GM23338 (cell line): ENCODE results near the gene RSRC1. TPM values are rescaled to one million over a fixed set of nuclear protein-coding genes. Genes with fewer than 3 reads are reported as not detected.

ENCODE experiments used
- ATAC-seq: fragments of 200-7000 bp; cut with Tn5 transposase; 3 replicates; pipeline ENCODE4 v1.9.1; 2020
- DNase-seq: peaks from one replicate; pipeline ENCODE4 v3.0.0-alpha.2; 2015; ENCODE audit warnings: low spot score
- H2AFZ ChIP-seq: fragments of 200-600 bp; sonication (generic); 2 replicates; pipeline ENCODE4 v1.8.0; 2016; ENCODE audit warnings: antibody characterized with exemption, mild to moderate bottlenecking, moderate library complexity
- H3F3A ChIP-seq: fragments of 200-600 bp; sonication (generic); replicated peaks from 2 replicates; pipeline ENCODE4 v1.8.0; 2017; ENCODE audit warnings: antibody characterized with exemption, mixed run types, low read depth
- H3K27ac ChIP-seq: fragments of 200-600 bp; sonication (generic); 2 replicates; pipeline ENCODE4 v1.6.1; 2016; ENCODE audit warnings: low read depth
- H3K27me3 ChIP-seq: fragments of 200-600 bp; sonication (generic); 2 replicates; pipeline ENCODE4 v1.8.0; 2016; ENCODE audit warnings: mild to moderate bottlenecking, mixed run types, moderate library complexity; ENCODE audit not compliant: insufficient read depth
- H3K36me3 ChIP-seq: fragments of 200-600 bp; sonication (generic); 2 replicates; pipeline ENCODE4 v1.8.0; 2016; ENCODE audit warnings: mild to moderate bottlenecking; ENCODE audit not compliant: insufficient read depth
- H3K4me1 ChIP-seq: fragments of 200-600 bp; sonication (generic); 2 replicates; pipeline ENCODE4 v1.8.0; 2016; ENCODE audit warnings: mild to moderate bottlenecking, moderate library complexity; ENCODE audit not compliant: insufficient read depth
- H3K4me2 ChIP-seq: fragments of 200-600 bp; sonication (generic); 2 replicates; pipeline ENCODE4 v1.7.1; 2017; ENCODE audit warnings: mixed run types
- H3K4me3 ChIP-seq: fragments of 200-600 bp; sonication (generic); 2 replicates; pipeline ENCODE4 v1.6.1; 2016; ENCODE audit warnings: mixed run types
- H3K79me2 ChIP-seq: fragments of 200-600 bp; sonication (generic); replicated peaks from 2 replicates; pipeline ENCODE4 v1.8.0; 2017; ENCODE audit warnings: mild to moderate bottlenecking; ENCODE audit not compliant: insufficient read depth
- H3K9me2 ChIP-seq: fragments of 200-600 bp; sonication (generic); 2 replicates; pipeline ENCODE4 v1.8.0; 2017; ENCODE audit not compliant: insufficient read depth
- H4K20me1 ChIP-seq: fragments of 200-600 bp; sonication (generic); replicated peaks from 2 replicates; pipeline ENCODE4 v1.8.0; 2017; ENCODE audit warnings: mild to moderate bottlenecking; ENCODE audit not compliant: insufficient read depth
- H3K27ac Mint-ChIP-seq: 2 replicates; pipeline ENCODE4 v1.8.0; 2020; ENCODE audit warnings: inconsistent platforms, mild to moderate bottlenecking, moderate library complexity, mixed read lengths
- H3K27me3 Mint-ChIP-seq: 3 replicates; pipeline ENCODE4 v1.8.0; 2022; ENCODE audit warnings: low read depth, mild to moderate bottlenecking, moderate library complexity, mixed read lengths, inconsistent platforms; ENCODE audit not compliant: insufficient read depth, poor library complexity
- H3K36me3 Mint-ChIP-seq: 3 replicates; pipeline ENCODE4 v1.8.0; 2021; ENCODE audit warnings: low read depth, mild to moderate bottlenecking, inconsistent platforms, moderate library complexity, mixed read lengths
- H3K4me1 Mint-ChIP-seq: 3 replicates; pipeline ENCODE4 v1.8.0; 2020; ENCODE audit warnings: mild to moderate bottlenecking, inconsistent platforms, mixed read lengths
- H3K4me3 Mint-ChIP-seq: 3 replicates; pipeline ENCODE4 v1.8.0; 2021; ENCODE audit warnings: moderate library complexity, mild to moderate bottlenecking, inconsistent platforms, mixed read lengths
- H3K9me3 Mint-ChIP-seq: 3 replicates; pipeline ENCODE4 v1.8.0; 2020; ENCODE audit warnings: moderate library complexity, mild to moderate bottlenecking, inconsistent platforms, mixed read lengths
- CREB1 ChIP-seq: fragments of 250-450 bp; sonication (Bioruptor Pico); IDR thresholded peaks from 2 replicates; pipeline ENCODE4 v1.5.0; 2020; ENCODE audit warnings: low read depth, mild to moderate bottlenecking, moderate library complexity
- ETS1 ChIP-seq: IDR thresholded peaks from 2 replicates; pipeline ENCODE4 v1.6.1; 2016; ENCODE audit warnings: antibody characterized with exemption
- EZH2phosphoT487 ChIP-seq: fragments of 200-600 bp; sonication (generic); IDR thresholded peaks from one replicate; pipeline ENCODE4 v1.8.1; 2018; ENCODE audit warnings: antibody characterized with exemption; ENCODE audit not compliant: unreplicated experiment
- JUNB ChIP-seq: IDR thresholded peaks from one replicate; pipeline ENCODE4 v1.6.1; 2016; ENCODE audit warnings: antibody characterized with exemption; ENCODE audit not compliant: unreplicated experiment
- NANOG ChIP-seq: IDR thresholded peaks from 2 replicates; pipeline ENCODE4 v1.6.1; 2016; ENCODE audit warnings: antibody characterized with exemption, borderline replicate concordance
- POLR2AphosphoS5 ChIP-seq: IDR thresholded peaks from 2 replicates; pipeline ENCODE4 v1.6.1; 2016; ENCODE audit warnings: antibody characterized with exemption, low read depth
- REST ChIP-seq: IDR thresholded peaks from one replicate; pipeline ENCODE4 v1.6.1; 2018; ENCODE audit warnings: antibody characterized with exemption; ENCODE audit not compliant: unreplicated experiment
- STAT1 ChIP-seq: IDR thresholded peaks from one replicate; pipeline ENCODE4 v1.6.1; 2016; ENCODE audit warnings: antibody characterized with exemption; ENCODE audit not compliant: unreplicated experiment
- ZNF114 ChIP-seq: fragments of 250-450 bp; sonication (Bioruptor Pico); IDR thresholded peaks from 2 replicates; pipeline ENCODE4 v1.5.0; 2020; ENCODE audit warnings: mild to moderate bottlenecking, moderate library complexity
- ZNF331 ChIP-seq: fragments of 250-450 bp; sonication (Bioruptor Pico); IDR thresholded peaks from 2 replicates; pipeline ENCODE4 v1.5.0; 2020; ENCODE audit warnings: low read depth, mild to moderate bottlenecking, moderate library complexity
- polyA plus RNA-seq: library from polyadenylated mRNA; unstranded; fragments of >200 nt; fragmentation: Nextera tagmentation; extraction: Ambion mirVana; gene quantifications from 2 replicates; pipeline ENCODE4 v1.2.1, GENCODE V29; 2016
- total RNA-seq: library from RNA; depleted of rRNA; stranded (reverse); fragments of >200 nt; shearing (Covaris generic); gene quantifications from 2 replicates; pipeline ENCODE4 v1.2.3, GENCODE V29; 2014

The RSRC1 gene
- total and polyA plus RNA-seq, 2 experiments from 2014 or later = 32.5 to 76.8 TPM

GRCh38 chr3:158273656-158274055 is 163.8 kb downstream of the RSRC1 start:
- H3K27ac ChIP-seq = no peak overlapping the region
- Mint-ChIP-seq H3K27ac (no peak overlapping the region), H3K4me1 (peaks cover 11% of the 10 kb centered on the region; the same call in 2 of the 3 replicates), H3K27me3 (no peaks in the 10 kb centered on the region), H3K9me3 (no peaks in the 10 kb centered on the region), H3K36me3 (no peaks in the 10 kb centered on the region), H3K4me3 (no peak overlapping the region)
- H3F3A ChIP-seq = no peaks in the 10 kb centered on the region
- ATAC-seq = no peak
- H4K20me1 ChIP-seq = no peaks in the 10 kb centered on the region
- 0 out of 2 replicates have a peak, but pooled peaks cover 5% of the 10 kb centered on the region for H3K4me1 ChIP-seq
- no peak overlapping the region for H3K4me3 ChIP-seq
- no peak overlapping the region for H3K4me2 ChIP-seq
- no peaks in the 10 kb centered on the region for H3K36me3 ChIP-seq
- no peak overlapping the region for H2AFZ ChIP-seq
- DNase-seq = no peak
- H3K9me2 ChIP-seq = no peaks in the 10 kb centered on the region
- no peaks in the 10 kb centered on the region for H3K27me3 ChIP-seq
- no peak for TF ChIP-seq CREB1 (CRISPR knock-in tag)
- no peak for TF ChIP-seq REST
- TF ChIP-seq ETS1 = no peak
- no peak for TF ChIP-seq ZNF114 (CRISPR knock-in tag)
- no peak for TF ChIP-seq NANOG
- no peaks in the 10 kb centered on the region for H3K79me2 ChIP-seq

GRCh38 chr3:158278187-158278586 is 168.3 kb downstream of the RSRC1 start:
- H3K27me3 Mint-ChIP-seq = peaks cover 1% of the 10 kb centered on the region
- no peak overlapping the region for H3K27ac Mint-ChIP-seq
- Histone ChIP-seq H3K9me2 (peaks cover 3% of the 10 kb centered on the region; the same call in 1 of the 2 replicates), H3K4me2 (no peak overlapping the region), H3K36me3 (no peaks in the 10 kb centered on the region), H3K27ac (no peak overlapping the region), H3K4me1 (0 out of 2 replicates have a peak, but pooled peaks cover 5% of the 10 kb centered on the region), H3K27me3 (no peaks in the 10 kb centered on the region), H2AFZ (no peak overlapping the region), H3F3A (no peaks in the 10 kb centered on the region), H3K79me2 (no peaks in the 10 kb centered on the region), H3K4me3 (no peak overlapping the region), H4K20me1 (no peaks in the 10 kb centered on the region; the same call in 1 of the 2 replicates)
- no peak overlapping the region for H3K4me3 Mint-ChIP-seq
- H3K36me3 Mint-ChIP-seq = no peaks in the 10 kb centered on the region
- no peak for DNase-seq
- H3K4me1 Mint-ChIP-seq = no peaks in the 10 kb centered on the region; the same call in 2 of the 3 replicates
- ATAC-seq = no peak
- no peaks in the 10 kb centered on the region for H3K9me3 Mint-ChIP-seq
- no peak for TF ChIP-seq POLR2AphosphoS5
- no peak for TF ChIP-seq REST
- TF ChIP-seq ETS1 = no peak
- TF ChIP-seq CREB1 (CRISPR knock-in tag) = no peak
- no peak for TF ChIP-seq STAT1
- no peak for TF ChIP-seq NANOG
- TF ChIP-seq EZH2phosphoT487 = no peak
- no peak for TF ChIP-seq JUNB
- TF ChIP-seq ZNF114 (CRISPR knock-in tag) = no peak
- no peak for TF ChIP-seq ZNF331 (CRISPR knock-in tag)
